Fibroblast of pulmonary artery (primary cell): Measurements from ENCODE around the gene MYH15.

Experiments
- DNase-seq: peaks from one replicate; pipeline ENCODE4 v3.0.0-alpha.2; 2010; ENCODE audit warnings: low read depth
- H3K4me3 ChIP-seq: replicated peaks from 2 replicates; pipeline ENCODE4 v1.5.1; 2011; ENCODE audit warnings: low read depth, mild to moderate bottlenecking, control low read depth, low read length, moderate library complexity
- CTCF ChIP-seq: IDR thresholded peaks from 2 replicates; pipeline ENCODE4 v1.5.1; 2011; ENCODE audit warnings: mild to moderate bottlenecking, control low read depth, low read length, inconsistent platforms; ENCODE audit errors: missing control alignments

MYH15 gene

GRCh38 chr3:108501535-108501934 is 8.9 kb downstream of the MYH15 start:
- no peak for DNase-seq
- no peak overlapping the region for H3K4me3 ChIP-seq
- no peak for TF ChIP-seq CTCF

- no peak for DNase-seq
- TF ChIP-seq CTCF, result no peak
- H3K4me3 ChIP-seq, result no peak overlapping the region
Observed at GRCh38 chr3:108500728-108501127, 9.7 kb downstream of the MYH15 start.

- H3K4me3 ChIP-seq, result no peak overlapping the region
- no peak for DNase-seq
- TF ChIP-seq CTCF, result no peak
Observed at GRCh38 chr3:108497271-108497670, 13.1 kb downstream of the MYH15 start.

GRCh38 chr3:108495717-108496116 is 14.7 kb downstream of the MYH15 start:
- H3K4me3 ChIP-seq, result no peak overlapping the region
- no peak for TF ChIP-seq CTCF
- DNase-seq, result no peak

- DNase-seq, result no peak
- TF ChIP-seq CTCF, result no peak
- H3K4me3 ChIP-seq, result no peak overlapping the region
Observed at GRCh38 chr3:108494906-108495531, 15.4 kb downstream of the MYH15 start.

- peak; percentile 19 for TF ChIP-seq CTCF
- H3K4me3 ChIP-seq, result no peak overlapping the region
- no peak for DNase-seq
Observed at GRCh38 chr3:108493862-108494261, 16.5 kb downstream of the MYH15 start.

- H3K4me3 ChIP-seq, result no peak overlapping the region
- DNase-seq, result no peak
- TF ChIP-seq CTCF, result no peak
Observed at GRCh38 chr3:108491456-108491855, 18.9 kb downstream of the MYH15 start.
